Smooth muscle cell (in vitro differentiated cells): ENCODE results near the gene SELENOW. TPM values are rescaled to one million over a fixed set of nuclear protein-coding genes. Genes with fewer than 3 reads are reported as not detected.
"Not testable (repeated sequence)": the region's sequence is repeated elsewhere in the genome, so short reads cannot be mapped to it uniquely, and the experiment has no call there.

ENCODE experiments used
- DNase-seq: peaks from one replicate; lab custom pipeline; 2025; ENCODE audit not compliant: unreplicated experiment; lab: John Stamatoyannopoulos, UW
- H2AFZ ChIP-seq: fragments of 200-600 bp; sonication (generic); 2 replicates; pipeline ENCODE4 v1.6.0; 2016; ENCODE audit warnings: antibody characterized with exemption, low read depth, mild to moderate bottlenecking
- H3F3A ChIP-seq: fragments of 200-600 bp; sonication (generic); 2 replicates; pipeline ENCODE4 v1.6.0; 2017; ENCODE audit warnings: antibody characterized with exemption, low read depth
- H3K27ac ChIP-seq: fragments of 200-600 bp; sonication (generic); 2 replicates; pipeline ENCODE4 v1.5.1; 2016; ENCODE audit warnings: low read depth, mild to moderate bottlenecking
- H3K27me3 ChIP-seq: fragments of 200-600 bp; sonication (generic); 2 replicates; pipeline ENCODE4 v1.6.1; 2016; ENCODE audit warnings: low read depth, mild to moderate bottlenecking
- H3K36me3 ChIP-seq: fragments of 200-600 bp; sonication (generic); 2 replicates; pipeline ENCODE4 v1.5.1; 2016; ENCODE audit warnings: low read depth
- H3K4me1 ChIP-seq: fragments of 200-600 bp; sonication (generic); 2 replicates; pipeline ENCODE4 v1.5.1; 2016; ENCODE audit warnings: low read depth
- H3K4me2 ChIP-seq: fragments of 200-600 bp; sonication (generic); 2 replicates; pipeline ENCODE4 v1.6.0; 2016; ENCODE audit warnings: mild to moderate bottlenecking
- H3K4me3 ChIP-seq: fragments of 200-600 bp; sonication (generic); 2 replicates; pipeline ENCODE4 v1.5.1; 2016; ENCODE audit warnings: mild to moderate bottlenecking
- H3K79me2 ChIP-seq: fragments of 200-600 bp; sonication (generic); 2 replicates; pipeline ENCODE4 v1.6.0; 2016; ENCODE audit warnings: low read depth, mild to moderate bottlenecking
- H3K9ac ChIP-seq: fragments of 200-600 bp; sonication (generic); 2 replicates; pipeline ENCODE4 v1.6.0; 2016; ENCODE audit warnings: low read depth
- H3K9me3 ChIP-seq: fragments of 200-600 bp; sonication (generic); replicated peaks from 2 replicates; pipeline ENCODE4 v1.5.1; 2016; ENCODE audit warnings: low read depth
- H4K20me1 ChIP-seq: fragments of 200-600 bp; sonication (generic); 2 replicates; pipeline ENCODE4 v1.6.0; 2016; ENCODE audit warnings: low read depth
- WGBS: methylation state at CpG from one replicate; pipeline ENCODE4 v1.1.7; 2016; ENCODE audit warnings: low lambda C conversion rate; 5-methylcytosine and 5-hydroxymethylcytosine counted together
- polyA plus RNA-seq: library from polyadenylated mRNA; unstranded; fragments of >200 nt; fragmentation: Nextera tagmentation; extraction: Ambion mirVana; gene quantifications from 2 replicates; pipeline ENCODE4 v1.2.1, GENCODE V29; 2016
- total RNA-seq: library from RNA; depleted of rRNA; stranded (reverse); fragments of >200 nt; gene quantifications from 2 replicates; pipeline ENCODE4 v1.2.3, GENCODE V29; 2014
- TF ChIP-seq, protein P1 (sequence below): fragments of 200-600 bp; sonication (generic); IDR thresholded peaks from 2 replicates; pipeline ENCODE4 v1.5.1; 2017; ENCODE audit warnings: borderline replicate concordance, mild to moderate bottlenecking, antibody characterized with exemption; ENCODE audit not compliant: insufficient read depth, poor library complexity, severe bottlenecking

The SELENOW gene
- total and polyA plus RNA-seq, 2 experiments from 2014 or later: 441 to 558 TPM

GRCh38 chr19:47776568-47776967, 1.9 kb upstream of the SELENOW start:
- H3K27ac ChIP-seq: peak overlapping the region; percentile 11

GRCh38 chr19:47777245-47778048, 1.1 kb upstream of the SELENOW start:
- H3K4me2 ChIP-seq: peak overlapping the region; percentile 91
- H3K36me3 ChIP-seq, H2AFZ ChIP-seq, H3F3A ChIP-seq, H3K27me3 ChIP-seq, H3K9me3 ChIP-seq, DNase-seq: not testable (repeated sequence)
- H4K20me1 ChIP-seq: peaks cover 30% of the 10 kb centered on the region
- peak overlapping the region; percentile 74 for H3K4me3 ChIP-seq
- H3K9ac ChIP-seq: peak overlapping the region; percentile 99
- H3K4me1 ChIP-seq: peaks cover 15% of the 10 kb centered on the region
- WGBS: 82% methylated on average over 23 of the region's 23 CpGs
- peaks cover 31% of the 10 kb centered on the region for H3K79me2 ChIP-seq
- peak overlapping the region; percentile 95 for H3K27ac ChIP-seq

More at GRCh38 chr19:47776568-47776967, 1.9 kb upstream of the SELENOW start:
- peaks cover 21% of the 10 kb centered on the region for H4K20me1 ChIP-seq
- H3K9me3 ChIP-seq: no peaks in the 10 kb centered on the region
- H3K36me3 ChIP-seq: no peaks in the 10 kb centered on the region
- peaks cover 31% of the 10 kb centered on the region for H3K79me2 ChIP-seq
- peaks cover 15% of the 10 kb centered on the region for H3K4me1 ChIP-seq
- no peaks in the 10 kb centered on the region for H3K27me3 ChIP-seq
- no peak for DNase-seq
- TF ChIP-seq, protein P1, sequence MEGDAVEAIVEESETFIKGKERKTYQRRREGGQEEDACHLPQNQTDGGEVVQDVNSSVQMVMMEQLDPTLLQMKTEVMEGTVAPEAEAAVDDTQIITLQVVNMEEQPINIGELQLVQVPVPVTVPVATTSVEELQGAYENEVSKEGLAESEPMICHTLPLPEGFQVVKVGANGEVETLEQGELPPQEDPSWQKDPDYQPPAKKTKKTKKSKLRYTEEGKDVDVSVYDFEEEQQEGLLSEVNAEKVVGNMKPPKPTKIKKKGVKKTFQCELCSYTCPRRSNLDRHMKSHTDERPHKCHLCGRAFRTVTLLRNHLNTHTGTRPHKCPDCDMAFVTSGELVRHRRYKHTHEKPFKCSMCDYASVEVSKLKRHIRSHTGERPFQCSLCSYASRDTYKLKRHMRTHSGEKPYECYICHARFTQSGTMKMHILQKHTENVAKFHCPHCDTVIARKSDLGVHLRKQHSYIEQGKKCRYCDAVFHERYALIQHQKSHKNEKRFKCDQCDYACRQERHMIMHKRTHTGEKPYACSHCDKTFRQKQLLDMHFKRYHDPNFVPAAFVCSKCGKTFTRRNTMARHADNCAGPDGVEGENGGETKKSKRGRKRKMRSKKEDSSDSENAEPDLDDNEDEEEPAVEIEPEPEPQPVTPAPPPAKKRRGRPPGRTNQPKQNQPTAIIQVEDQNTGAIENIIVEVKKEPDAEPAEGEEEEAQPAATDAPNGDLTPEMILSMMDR: no peak
- whole genome bisulfite sequencing: 88% methylated on average over 4 of the region's 4 CpGs
- no peak overlapping the region for H2AFZ ChIP-seq
- H3F3A ChIP-seq: peaks cover under 1% of the 10 kb centered on the region
- H3K4me2 ChIP-seq: no peak overlapping the region
- H3K4me3 ChIP-seq: no peak overlapping the region
- no peak overlapping the region for H3K9ac ChIP-seq

DNA sequence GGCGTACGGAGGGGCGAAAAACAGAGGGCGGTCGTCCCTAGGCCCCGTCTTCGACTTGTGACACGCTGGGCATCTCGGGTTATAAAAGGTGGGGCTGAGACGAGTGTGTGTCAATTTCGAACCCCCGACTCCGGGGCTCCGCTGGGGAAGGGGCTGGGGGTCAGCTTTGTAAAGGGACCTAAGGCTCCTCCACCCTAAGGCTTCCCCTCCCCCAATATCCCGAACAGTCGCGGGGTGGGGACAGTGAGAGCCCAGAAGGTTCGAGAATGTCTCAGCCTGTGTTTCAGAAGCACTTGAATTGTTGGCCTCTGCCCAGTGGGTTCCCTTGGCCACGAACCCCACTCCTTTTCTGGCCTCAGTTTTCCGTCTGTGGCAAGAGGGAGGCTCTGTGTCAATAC, 450 bp downstream of the SELENOW start:
- Histone ChIP-seq H3K36me3 (no peaks in the 10 kb centered on the region), H3K79me2 (peaks cover 31% of the 10 kb centered on the region), H3K27me3 (no peaks in the 10 kb centered on the region), H3K4me3 (peak overlapping the region; percentile 74), H3K9ac (peak overlapping the region; percentile 99), H3F3A (peaks cover 12% of the 10 kb centered on the region), H4K20me1 (peaks cover 41% of the 10 kb centered on the region), H2AFZ (peak overlapping the region; percentile 73), H3K4me1 (peaks cover 14% of the 10 kb centered on the region), H3K27ac (peak overlapping the region; percentile 95), H3K9me3 (no peaks in the 10 kb centered on the region), H3K4me2 (peak overlapping the region; percentile 91)
- 2% methylated on average over 18 of the region's 20 CpGs for WGBS
- TF ChIP-seq, protein P1: no peak
- no peak for DNase-seq

- Histone ChIP-seq H3K9ac (peak overlapping the region; percentile 13), H3K36me3 (no peaks in the 10 kb centered on the region), H3K9me3 (no peaks in the 10 kb centered on the region), H3K27ac (peak overlapping the region; percentile 95), H3K4me1 (peaks cover 11% of the 10 kb centered on the region), H3F3A (peaks cover 12% of the 10 kb centered on the region), H3K27me3 (no peaks in the 10 kb centered on the region), H4K20me1 (peaks cover 48% of the 10 kb centered on the region), H3K4me2 (peak overlapping the region; percentile 91), H2AFZ (no peak overlapping the region), H3K4me3 (peak overlapping the region; percentile 74), H3K79me2 (peaks cover 31% of the 10 kb centered on the region)
- WGBS: 51% methylated on average over 24 of the region's 24 CpGs
- TF ChIP-seq, protein P1: no peak
- DNase-seq: no peak
Measured at GRCh38 chr19:47779524-47780214, 1.2 kb downstream of the SELENOW start.
